ENCODE results near the gene FOXK2. TPM values are rescaled to one million over a fixed set of nuclear protein-coding genes. Genes with fewer than 3 reads are reported as not detected.

Gene FOXK2
- total and polyA plus RNA-seq, 2 donors from 2014 or later, result 13.5 to 37.9 TPM

DNA sequence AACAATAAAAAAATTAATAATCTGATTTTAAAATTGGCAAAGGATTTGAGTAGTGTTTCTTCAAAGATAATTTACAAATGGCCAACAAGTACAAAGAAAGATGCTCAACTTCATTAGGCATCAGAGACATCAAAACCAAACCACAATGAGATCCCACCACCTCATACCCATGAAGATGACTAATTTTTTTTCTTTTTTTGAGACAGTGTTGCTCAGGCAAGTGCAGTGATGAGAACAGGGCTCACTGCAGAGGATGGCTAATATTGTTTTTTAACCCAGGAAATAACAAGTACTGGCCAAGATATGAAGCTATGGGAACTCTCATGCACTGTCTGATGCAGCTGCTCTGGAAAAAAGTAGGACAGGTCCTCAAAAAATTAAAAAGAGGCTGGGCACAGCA lies 113.8 kb downstream of the FOXK2 start:
- TF ChIP-seq CTCF (IDR thresholded peaks at IDR 0.05; ENCODE audit: borderline replicate concordance, extremely low read depth, insufficient read depth), result no peak
- Histone ChIP-seq H3K9ac (ENCODE audit: low read length in 3 of 3) (no peak overlapping the region), H3K27ac (ENCODE audit: low read depth in 2 of 2, low read length in 2 of 2) (no peak overlapping the region), H3K4me3 (ENCODE audit: low read length in 3 of 3) (no peak overlapping the region), H3K9me3 (ENCODE audit: control insufficient read depth in 2 of 3, insufficient read depth in 1 of 3, low read length in 3 of 3) (no peaks in the 10 kb centered on the region), H3K27me3 (ENCODE audit: control insufficient read depth, insufficient read depth, low read length) (no peaks in the 10 kb centered on the region), H3K4me1 (ENCODE audit: control insufficient read depth in 2 of 3, insufficient read depth in 2 of 3, low read depth in 1 of 3, low read length in 3 of 3) (no peaks in the 10 kb centered on the region), H3K36me3 (ENCODE audit: control insufficient read depth in 2 of 3, insufficient read depth in 3 of 3, low read length in 3 of 3) (peaks cover 2 to 7% (median 4%) of the 10 kb centered on the region in 3 donors)
- FAIRE-seq, result no peak
- no peak for DNase-seq
- intact Hi-C loops (cut with DNase I), result no loop called here

DNA sequence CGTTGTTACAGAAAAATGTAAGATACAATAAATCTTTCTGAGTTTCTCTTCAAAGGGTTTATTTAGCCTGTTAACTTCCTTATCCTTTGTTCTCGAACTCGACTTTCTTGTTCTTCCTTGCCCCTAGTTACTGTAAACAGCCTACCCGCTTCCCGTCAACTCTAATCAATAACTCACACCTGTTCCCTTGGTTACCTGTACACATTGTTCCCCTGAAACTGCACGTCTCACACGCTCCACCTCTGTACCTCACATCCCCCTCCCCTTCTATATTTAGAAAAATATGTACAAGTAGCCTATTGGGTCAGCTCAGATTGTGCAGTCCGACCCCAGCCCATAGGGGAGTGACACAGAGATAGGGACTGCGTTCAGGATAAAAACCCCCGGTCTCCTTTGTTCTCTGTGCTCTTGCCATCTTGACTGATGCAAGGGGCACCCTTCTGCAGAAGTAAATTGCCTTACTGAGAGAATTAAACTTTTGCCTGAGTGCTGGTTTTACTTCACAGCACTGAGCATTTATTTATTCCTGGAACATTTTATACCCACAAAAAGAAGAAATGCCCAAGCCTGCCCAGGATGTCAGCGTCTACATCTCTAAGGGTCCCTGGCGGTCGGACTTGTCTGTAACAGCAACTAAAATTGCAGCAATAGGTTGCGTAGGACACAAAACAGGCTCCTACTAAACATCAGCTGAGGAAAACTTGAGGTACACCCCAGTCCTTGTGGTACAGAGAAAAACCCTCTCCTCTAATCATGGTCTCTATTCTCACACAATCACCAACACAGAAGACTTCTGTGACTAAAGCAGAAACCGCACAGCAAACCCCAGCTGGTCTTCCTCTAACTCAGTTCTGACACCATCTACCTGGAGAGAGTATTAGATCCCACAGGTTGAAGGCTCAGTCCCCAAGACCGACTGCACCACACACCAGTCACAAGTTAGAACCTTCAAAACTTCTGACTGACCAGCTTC lies 117.4 kb downstream of the FOXK2 start:
- Histone ChIP-seq H3K36me3 (ENCODE audit: control insufficient read depth in 2 of 3, insufficient read depth in 3 of 3, low read length in 3 of 3) (peaks cover 4 to 5% (median 4%) of the 10 kb centered on the region in 3 donors), H3K27me3 (ENCODE audit: control insufficient read depth, insufficient read depth, low read length) (no peaks in the 10 kb centered on the region), H3K4me1 (ENCODE audit: control insufficient read depth in 2 of 3, insufficient read depth in 2 of 3, low read depth in 1 of 3, low read length in 3 of 3) (no peaks in the 10 kb centered on the region), H3K27ac (ENCODE audit: low read depth in 2 of 2, low read length in 2 of 2) (no peak overlapping the region), H3K9me3 (ENCODE audit: control insufficient read depth in 2 of 3, insufficient read depth in 1 of 3, low read length in 3 of 3) (no peaks in the 10 kb centered on the region), H3K9ac (ENCODE audit: low read length in 3 of 3) (no peak overlapping the region), H3K4me3 (ENCODE audit: low read length in 3 of 3) (no peak overlapping the region)
- peak in 3 of 5 donors; percentile 16 to 41 (median 39) for DNase-seq
- no peak for FAIRE-seq
- intact Hi-C loops (cut with DNase I), result no loop called here
- TF ChIP-seq CTCF (IDR thresholded peaks at IDR 0.05; ENCODE audit: borderline replicate concordance, extremely low read depth, insufficient read depth), result no peak

- Histone ChIP-seq H3K36me3 (ENCODE audit: control insufficient read depth in 2 of 3, insufficient read depth in 3 of 3, low read length in 3 of 3) (peaks cover 4 to 13% (median 5%) of the 10 kb centered on the region in 3 donors), H3K4me1 (ENCODE audit: control insufficient read depth in 2 of 3, insufficient read depth in 2 of 3, low read depth in 1 of 3, low read length in 3 of 3) (no peaks in the 10 kb centered on the region), H3K27me3 (ENCODE audit: control insufficient read depth, insufficient read depth, low read length) (no peaks in the 10 kb centered on the region), H3K27ac (ENCODE audit: low read depth in 2 of 2, low read length in 2 of 2) (no peak overlapping the region), H3K9ac (ENCODE audit: low read length in 3 of 3) (no peak overlapping the region), H3K4me3 (ENCODE audit: low read length in 3 of 3) (no peak overlapping the region), H3K9me3 (ENCODE audit: control insufficient read depth in 2 of 3, insufficient read depth in 1 of 3, low read length in 3 of 3) (no peaks in the 10 kb centered on the region)
- FAIRE-seq (no peak), DNase-seq (peak in 1 of 5 donors; percentile 6)
- intact Hi-C loops (cut with DNase I), result no loop called here
- no peak for TF ChIP-seq CTCF (IDR thresholded peaks at IDR 0.05; ENCODE audit: borderline replicate concordance, extremely low read depth, insufficient read depth)
Measured at GRCh38 chr17:82638183-82638773, 118.7 kb downstream of the FOXK2 start.
